Omental fat pad (tissue), 4 donors: ENCODE data around the gene KISS1. TPM values are rescaled to one million over a fixed set of nuclear protein-coding genes. Genes with fewer than 3 reads are reported as not detected.

ENCODE experiments used
- ATAC-seq: fragments of 150-250 bp; one replicate; pipeline ENCODE4 v1.9.1; 2016; ENCODE audit warnings: mild to moderate bottlenecking, moderate library complexity; ENCODE audit not compliant: low FRiP score
- DNase-seq: peaks from one replicate; pipeline ENCODE4 v3.0.0-alpha.2; 2019; ENCODE audit warnings: low spot score
- total RNA-seq, 4 donors: library from RNA; depleted of rRNA; stranded (reverse); fragments of >200 nt; gene quantifications; one replicate each; pipeline ENCODE4 v1.1.0, GENCODE V29; 2016
- TF ChIP-seq, protein P1 (sequence below), 3 donors: fragments of 450-650 bp; IDR thresholded peaks; one replicate each; pipeline ENCODE4 v1.5.1; 2016 to 2017; ENCODE audit warnings: antibody characterized with exemption in 3 of 3, mild to moderate bottlenecking in 3 of 3, moderate library complexity in 2 of 3

Gene KISS1
- total RNA-seq, 4 donors from 2014 or later, result not detected

DNA sequence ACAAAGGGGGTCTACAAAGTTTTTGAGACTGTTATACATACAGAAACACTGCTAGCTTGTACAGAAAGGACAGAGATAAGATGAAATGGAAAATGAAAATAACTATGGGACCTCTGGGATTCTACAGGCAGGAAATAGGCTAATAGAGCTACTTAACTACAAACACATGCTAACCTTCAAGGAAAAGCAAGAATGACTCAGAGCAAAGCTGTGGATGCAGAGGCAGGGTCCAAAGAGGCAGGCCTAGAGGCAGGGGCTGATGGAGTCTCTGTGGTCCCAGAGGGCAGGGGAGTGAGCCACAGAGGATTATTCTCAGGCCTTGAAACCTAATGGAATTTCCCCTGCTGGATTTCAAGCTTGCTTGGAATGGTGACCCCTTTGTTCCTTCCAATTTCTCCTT is 36.2 kb upstream of the KISS1 start:
- ATAC-seq (no peak), DNase-seq (no peak)
- TF ChIP-seq, protein P1, sequence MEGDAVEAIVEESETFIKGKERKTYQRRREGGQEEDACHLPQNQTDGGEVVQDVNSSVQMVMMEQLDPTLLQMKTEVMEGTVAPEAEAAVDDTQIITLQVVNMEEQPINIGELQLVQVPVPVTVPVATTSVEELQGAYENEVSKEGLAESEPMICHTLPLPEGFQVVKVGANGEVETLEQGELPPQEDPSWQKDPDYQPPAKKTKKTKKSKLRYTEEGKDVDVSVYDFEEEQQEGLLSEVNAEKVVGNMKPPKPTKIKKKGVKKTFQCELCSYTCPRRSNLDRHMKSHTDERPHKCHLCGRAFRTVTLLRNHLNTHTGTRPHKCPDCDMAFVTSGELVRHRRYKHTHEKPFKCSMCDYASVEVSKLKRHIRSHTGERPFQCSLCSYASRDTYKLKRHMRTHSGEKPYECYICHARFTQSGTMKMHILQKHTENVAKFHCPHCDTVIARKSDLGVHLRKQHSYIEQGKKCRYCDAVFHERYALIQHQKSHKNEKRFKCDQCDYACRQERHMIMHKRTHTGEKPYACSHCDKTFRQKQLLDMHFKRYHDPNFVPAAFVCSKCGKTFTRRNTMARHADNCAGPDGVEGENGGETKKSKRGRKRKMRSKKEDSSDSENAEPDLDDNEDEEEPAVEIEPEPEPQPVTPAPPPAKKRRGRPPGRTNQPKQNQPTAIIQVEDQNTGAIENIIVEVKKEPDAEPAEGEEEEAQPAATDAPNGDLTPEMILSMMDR (IDR thresholded peaks at IDR 0.05), result no peak

DNA sequence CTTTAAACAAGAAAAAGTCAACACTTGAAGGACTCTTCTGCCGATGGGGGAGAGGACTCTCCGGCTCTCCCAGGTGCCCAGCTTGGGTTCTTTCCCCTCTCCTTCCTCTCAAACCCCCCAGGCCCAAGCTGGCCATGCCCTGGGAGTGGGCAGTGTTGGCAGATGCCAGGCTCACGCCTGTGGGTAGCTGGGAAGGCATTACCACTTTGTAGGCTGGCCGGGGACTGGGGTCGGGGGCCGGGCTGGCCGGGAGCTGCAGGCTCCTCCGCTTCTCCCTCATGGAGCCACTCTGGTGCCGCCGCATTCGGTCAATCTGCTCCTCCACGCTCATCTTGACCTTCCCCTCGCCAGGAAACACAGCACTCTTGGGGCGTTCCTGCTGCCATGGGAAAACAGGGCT is 33.9 kb upstream of the KISS1 start:
- DNase-seq (no peak), ATAC-seq (no peak)
- TF ChIP-seq, protein P1 (IDR thresholded peaks at IDR 0.05), result no peak

DNA sequence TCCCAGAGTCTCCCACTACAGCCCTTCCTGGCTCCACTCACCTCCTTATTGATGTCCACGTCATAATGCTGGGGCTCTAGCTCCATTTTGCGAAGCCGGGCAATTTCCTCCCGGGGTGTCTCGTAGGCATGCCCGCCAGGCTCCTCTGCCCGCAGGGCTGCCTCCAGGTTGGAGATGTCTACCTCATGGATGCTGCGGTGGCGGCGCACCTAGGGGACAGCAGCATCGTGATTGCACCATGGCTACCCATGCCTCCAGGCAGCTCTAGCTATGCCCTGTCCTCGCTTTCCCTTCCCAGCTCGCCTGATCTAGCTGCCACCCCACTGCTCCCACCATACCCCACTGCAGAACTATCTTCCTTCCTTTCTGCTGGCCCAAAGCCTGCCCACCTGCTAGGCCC is 32.6 kb upstream of the KISS1 start:
- no peak for ATAC-seq
- DNase-seq, result no peak
- TF ChIP-seq, protein P1 (IDR thresholded peaks at IDR 0.05), result no peak

DNA sequence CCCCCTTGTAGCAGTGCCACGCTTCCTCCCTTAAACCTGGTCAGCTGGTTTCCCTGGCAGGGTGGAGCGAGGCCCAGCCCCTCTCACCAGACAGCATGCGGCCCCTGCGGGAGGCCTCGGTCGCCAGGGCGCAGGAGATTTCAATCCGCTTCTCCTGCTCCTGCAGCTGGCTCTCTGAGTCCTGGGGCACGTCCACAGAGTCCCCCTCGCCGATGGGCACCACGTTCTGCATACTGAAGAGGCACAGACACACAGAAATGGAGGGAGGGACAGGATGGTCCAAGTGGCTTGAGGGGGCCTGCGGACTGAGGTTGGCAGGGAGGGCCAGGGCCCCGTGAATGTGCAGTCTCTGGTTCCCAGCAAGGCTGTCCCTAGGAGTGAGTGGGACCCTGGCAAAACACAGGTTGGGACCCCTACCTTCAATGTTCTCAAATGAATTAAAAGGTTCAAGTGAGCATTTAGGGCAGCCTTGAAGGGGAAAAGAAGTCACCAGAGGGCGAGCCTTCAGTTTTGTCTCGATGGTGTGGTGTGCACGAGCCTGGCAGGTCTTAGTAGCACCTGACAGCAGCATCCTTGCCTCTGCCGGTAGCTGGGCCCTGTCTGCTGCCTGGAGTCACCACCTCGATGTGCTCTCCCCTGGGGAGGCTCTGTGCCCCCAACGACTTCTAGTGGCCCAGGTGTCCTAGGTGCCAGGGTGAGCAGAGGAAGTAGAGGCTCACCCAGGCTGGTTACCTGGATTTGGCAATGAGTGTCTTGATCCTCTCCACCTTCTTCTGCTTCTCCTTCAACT is 31.9 kb upstream of the KISS1 start:
- TF ChIP-seq, protein P1 (IDR thresholded peaks at IDR 0.05), result no peak
- ATAC-seq (no peak), DNase-seq (no peak)

DNA sequence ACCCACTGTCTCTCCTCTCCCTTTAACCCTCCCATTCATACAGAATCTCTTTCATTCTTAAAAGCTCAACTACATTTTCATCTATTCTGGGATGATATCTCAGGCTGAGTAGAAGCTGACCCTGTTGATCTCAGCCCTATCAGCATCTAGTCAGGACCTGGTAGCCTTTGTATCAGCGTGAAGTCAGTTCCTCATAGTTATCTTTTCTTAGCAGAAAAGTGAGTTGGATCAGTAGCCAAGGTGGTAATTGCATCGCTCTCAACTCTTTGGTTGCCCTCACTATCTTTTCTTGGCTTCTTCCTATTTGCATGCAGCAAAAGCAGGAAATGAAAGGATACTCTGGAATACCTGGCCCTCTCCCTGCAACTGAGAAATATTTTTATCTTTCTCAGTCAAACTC is 31.1 kb upstream of the KISS1 start:
- ATAC-seq, result no peak
- DNase-seq, result no peak
- TF ChIP-seq, protein P1 (IDR thresholded peaks at IDR 0.05), result no peak

DNA sequence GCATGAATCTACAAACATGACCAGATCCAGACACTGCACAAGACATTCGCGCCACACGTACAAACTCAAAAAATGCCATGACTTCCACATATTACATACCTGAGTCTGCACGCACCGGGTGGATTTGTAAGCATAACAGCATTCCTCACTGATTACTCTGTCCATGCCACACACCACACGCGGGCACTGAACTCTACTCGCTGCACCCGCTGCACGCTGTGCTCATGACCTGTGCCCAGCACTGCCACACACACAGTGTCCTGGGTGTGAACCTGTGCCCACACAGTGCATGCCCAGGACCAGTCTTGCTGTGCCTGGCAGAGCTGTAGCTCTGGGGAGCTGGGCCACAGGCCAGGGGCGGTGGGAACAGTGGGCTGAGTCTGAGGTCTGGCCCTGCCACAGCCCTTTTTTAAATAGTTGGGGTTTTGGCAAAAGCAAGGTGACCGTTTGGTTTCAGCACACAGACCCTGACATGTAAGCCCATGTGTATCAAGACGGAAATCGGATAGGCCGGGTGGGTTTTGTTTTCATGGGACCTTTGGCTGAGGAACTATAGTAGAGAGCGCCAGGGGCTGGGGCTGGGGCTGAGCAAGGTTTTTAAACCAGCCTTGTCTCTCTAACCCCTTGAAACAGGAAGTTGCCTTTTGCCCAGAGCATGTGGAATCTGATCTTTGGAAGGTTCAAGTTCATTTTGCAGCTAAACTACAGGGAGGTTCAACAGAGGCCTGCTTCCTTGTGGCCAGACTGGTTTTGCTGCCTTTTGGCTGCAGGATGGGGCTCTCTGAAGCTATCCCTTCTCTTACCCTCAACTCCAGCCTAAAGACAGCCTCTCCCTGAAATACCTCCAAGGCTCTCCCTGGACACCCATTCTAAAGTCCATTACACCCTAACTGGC is 29.8 kb upstream of the KISS1 start:
- TF ChIP-seq, protein P1 (IDR thresholded peaks at IDR 0.05), result no peak
- DNase-seq (no peak), ATAC-seq (no peak)
